Prostate gland (tissue), 2 donors: ENCODE measurements around the gene HOXA10. TPM values are rescaled to one million over a fixed set of nuclear protein-coding genes. Genes with fewer than 3 reads are reported as not detected.

Experiments used
- DNase-seq: peaks from one replicate; pipeline ENCODE4 v3.0.0-alpha.2; 2019; ENCODE audit warnings: low spot score
- H3K27ac ChIP-seq, 2 donors: fragments of 200-600 bp; sonication (generic); 2 replicates each; pipeline ENCODE4 v1.5.1; 2017 to 2019
- H3K27me3 ChIP-seq: fragments of 200-600 bp; sonication (generic); replicated peaks from 2 replicates; pipeline ENCODE4 v1.5.1; 2019; ENCODE audit not compliant: insufficient read depth
- H3K36me3 ChIP-seq, 2 donors: fragments of 200-600 bp; sonication (generic); 1 replicate in 1 of 2; 2 replicates in 1 of 2; pipeline versions ENCODE4 v1.5.1 to v1.8.1; 2017 to 2019
- H3K4me1 ChIP-seq: fragments of 200-600 bp; sonication (generic); replicated peaks from 2 replicates; pipeline ENCODE4 v1.5.1; 2019
- H3K4me3 ChIP-seq, 2 donors: fragments of 200-600 bp; sonication (generic); 2 replicates each; pipeline ENCODE4 v1.5.1; 2017 to 2019
- H3K9me3 ChIP-seq: fragments of 200-600 bp; sonication (generic); 2 replicates; pipeline ENCODE4 v1.5.1; 2017
- POLR2A ChIP-seq: fragments of 450-650 bp; IDR thresholded peaks from one replicate; pipeline ENCODE4 v1.6.1; 2016; ENCODE audit warnings: antibody characterized with exemption, mild to moderate bottlenecking
- POLR2AphosphoS5 ChIP-seq: sonication (generic); formaldehyde crosslinking; IDR thresholded peaks from one replicate; pipeline ENCODE4 v1.6.1; 2017; ENCODE audit warnings: antibody characterized with exemption
- WGBS: methylation state at CpG from one replicate; pipeline ENCODE4 v1.1.5; 2018; 5-methylcytosine and 5-hydroxymethylcytosine counted together
- intact Hi-C: fragments of 100-400 bp; cut with DNase I; formaldehyde crosslinking; loops from one replicate; pipeline ENCODE4 v1.14.2; 2022
- total RNA-seq, 2 donors: library from RNA; depleted of rRNA; stranded (reverse); fragments of >200 nt; gene quantifications; one replicate each; pipeline ENCODE4 v1.1.0, GENCODE V29; 2016
- TF ChIP-seq, protein P1 (sequence below), 4 experiments: fragments of 200-600 bp in 2 of 4; fragments of 450-650 bp in 2 of 4; sonication (generic) in 2 of 4; IDR thresholded peaks; 1 replicate in 3 of 4; 2 replicates in 1 of 4; pipeline ENCODE4 v1.5.1; 2016 to 2019; ENCODE audit warnings: antibody characterized with exemption in 4 of 4, mild to moderate bottlenecking in 2 of 4, moderate library complexity in 2 of 4

The HOXA10 gene
- total RNA-seq, 2 donors from 2014 or later, result 25.8 to 65.6 TPM

DNA sequence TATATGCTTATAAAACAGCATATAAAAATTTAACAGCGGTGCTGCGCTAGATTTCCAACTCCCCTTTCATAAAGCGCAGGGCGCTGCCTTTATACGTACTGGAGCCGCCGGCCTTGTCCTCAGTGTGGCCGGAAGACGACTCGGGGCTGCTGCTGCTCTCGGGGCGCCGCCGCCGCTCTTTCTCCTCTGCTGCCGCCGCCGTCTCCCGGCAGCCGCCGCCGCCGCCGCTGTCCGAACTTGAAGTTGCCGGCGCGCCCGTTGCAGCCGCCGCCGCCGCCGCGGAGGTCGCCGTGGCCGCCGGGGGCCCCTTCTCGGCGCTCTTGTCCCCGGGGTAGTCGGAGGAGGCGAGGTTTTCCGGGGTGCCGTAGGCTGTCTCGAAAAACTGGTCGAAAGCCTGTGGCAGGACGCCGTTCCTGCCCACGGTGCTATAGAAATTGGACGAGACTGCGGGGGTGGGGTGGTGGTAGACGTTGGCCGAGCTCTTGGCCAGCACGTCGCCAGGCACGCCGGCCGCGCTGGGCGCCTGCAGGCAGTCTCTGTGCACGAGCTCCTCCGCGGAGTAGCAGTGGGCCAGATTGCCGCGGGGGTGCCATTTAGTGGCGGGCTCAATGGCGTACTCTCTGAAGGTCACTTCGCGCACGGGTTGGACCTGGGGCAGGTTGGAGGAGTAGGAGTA is 10.4 kb upstream of the HOXA10 start:
- Histone ChIP-seq H3K9me3 (no peaks in the 10 kb centered on the region), H3K4me1 (peaks cover 5% of the 10 kb centered on the region), H3K36me3 (no peaks in the 10 kb centered on the region), H3K27me3 (no peaks in the 10 kb centered on the region), H3K27ac (peak overlapping the region; percentile 96 to 97), H3K4me3 (peak overlapping the region; percentile 62 to 90)
- WGBS, result 1% methylated on average over 46 of the region's 72 CpGs
- peak; percentile 68 for DNase-seq
- intact Hi-C loops, result no loop called here
- TF ChIP-seq POLR2A, result peak; percentile 47
- peak; percentile 65 for TF ChIP-seq POLR2AphosphoS5
- TF ChIP-seq, protein P1, sequence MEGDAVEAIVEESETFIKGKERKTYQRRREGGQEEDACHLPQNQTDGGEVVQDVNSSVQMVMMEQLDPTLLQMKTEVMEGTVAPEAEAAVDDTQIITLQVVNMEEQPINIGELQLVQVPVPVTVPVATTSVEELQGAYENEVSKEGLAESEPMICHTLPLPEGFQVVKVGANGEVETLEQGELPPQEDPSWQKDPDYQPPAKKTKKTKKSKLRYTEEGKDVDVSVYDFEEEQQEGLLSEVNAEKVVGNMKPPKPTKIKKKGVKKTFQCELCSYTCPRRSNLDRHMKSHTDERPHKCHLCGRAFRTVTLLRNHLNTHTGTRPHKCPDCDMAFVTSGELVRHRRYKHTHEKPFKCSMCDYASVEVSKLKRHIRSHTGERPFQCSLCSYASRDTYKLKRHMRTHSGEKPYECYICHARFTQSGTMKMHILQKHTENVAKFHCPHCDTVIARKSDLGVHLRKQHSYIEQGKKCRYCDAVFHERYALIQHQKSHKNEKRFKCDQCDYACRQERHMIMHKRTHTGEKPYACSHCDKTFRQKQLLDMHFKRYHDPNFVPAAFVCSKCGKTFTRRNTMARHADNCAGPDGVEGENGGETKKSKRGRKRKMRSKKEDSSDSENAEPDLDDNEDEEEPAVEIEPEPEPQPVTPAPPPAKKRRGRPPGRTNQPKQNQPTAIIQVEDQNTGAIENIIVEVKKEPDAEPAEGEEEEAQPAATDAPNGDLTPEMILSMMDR (IDR thresholded peaks at IDR 0.05), result no peak

DNA sequence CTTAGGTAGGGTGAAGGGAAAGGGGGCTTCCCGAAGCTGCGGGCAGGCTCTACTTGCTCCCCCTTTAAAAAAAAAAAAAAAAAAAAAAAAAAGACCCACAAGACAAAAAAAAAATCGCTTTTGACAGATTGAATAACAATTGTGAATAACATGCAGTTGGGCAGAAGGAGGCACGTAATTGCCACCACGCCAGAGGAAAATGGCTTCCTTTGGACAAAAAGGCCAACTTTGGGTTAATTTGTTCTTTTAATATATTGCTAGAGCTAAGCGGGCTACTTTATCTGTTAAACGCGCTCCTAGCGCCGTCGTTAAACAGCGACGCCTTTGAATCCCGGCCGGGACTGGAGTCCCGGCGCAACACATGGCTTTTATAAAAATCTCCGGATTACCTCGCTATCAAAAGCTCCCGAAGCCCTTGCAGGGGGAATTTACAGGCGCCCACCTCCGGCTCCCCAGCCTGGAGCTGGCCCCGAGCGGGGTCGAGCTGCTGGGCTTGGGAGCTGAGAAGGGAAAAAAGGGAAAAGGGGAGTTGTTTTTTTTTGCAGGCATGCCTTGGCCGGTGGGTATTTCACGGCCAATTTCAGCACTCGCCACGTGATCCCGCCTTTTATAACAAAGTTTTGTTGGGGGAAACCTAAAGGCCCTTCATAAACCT is 9.7 kb upstream of the HOXA10 start:
- no peak for DNase-seq
- TF ChIP-seq POLR2A (no peak), POLR2AphosphoS5 (no peak)
- TF ChIP-seq, protein P1 (IDR thresholded peaks at IDR 0.05), result no peak
- Histone ChIP-seq H3K27me3 (no peaks in the 10 kb centered on the region), H3K36me3 (no peaks in the 10 kb centered on the region), H3K9me3 (no peaks in the 10 kb centered on the region), H3K4me1 (no peaks in the 10 kb centered on the region), H3K27ac (peak overlapping the region; percentile 96 to 97), H3K4me3 (peak overlapping the region; percentile 62 to 90)
- intact Hi-C loops, result no loop called here
- WGBS, result under 1% methylated on average over 30 of the region's 30 CpGs

DNA sequence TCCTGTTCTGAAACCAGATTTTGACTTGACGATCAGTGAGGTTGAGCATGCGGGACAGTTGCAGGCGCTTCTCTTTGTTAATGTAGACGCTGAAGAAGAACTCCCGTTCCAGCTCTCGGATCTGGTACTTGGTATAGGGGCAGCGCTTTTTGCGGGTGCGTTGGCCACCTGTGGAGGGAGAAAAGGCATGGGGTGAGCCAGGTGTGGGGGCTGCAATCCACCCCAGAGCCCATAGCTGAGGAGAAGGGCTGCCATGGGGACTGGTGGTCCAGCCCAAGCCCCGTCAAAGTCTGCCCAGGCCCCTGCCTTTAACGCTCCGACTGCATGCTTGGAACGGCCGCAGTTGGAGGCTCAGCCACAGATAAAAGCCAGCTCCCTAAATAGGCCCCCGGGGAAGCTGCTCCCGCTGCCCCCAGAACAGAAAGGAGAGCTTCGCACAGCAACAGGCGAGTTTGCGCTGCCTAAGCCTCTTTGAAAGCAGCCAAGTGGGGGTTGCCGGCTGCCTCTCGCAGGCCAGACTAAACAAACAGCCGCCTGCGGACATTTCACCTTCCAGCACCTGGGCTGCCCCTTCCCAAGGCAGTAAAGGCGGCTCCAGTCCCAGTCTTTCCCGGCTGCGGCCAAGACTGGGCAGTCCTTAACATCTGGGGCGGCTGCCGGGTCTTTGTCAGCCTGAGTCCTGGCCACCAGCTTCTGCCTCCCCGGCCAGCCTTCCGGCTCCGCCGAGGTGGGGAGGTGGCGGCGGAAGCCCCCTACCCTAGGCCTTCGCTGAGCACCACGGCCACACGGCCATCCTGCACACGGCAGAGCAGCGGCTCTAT is 9.0 kb upstream of the HOXA10 start:
- Histone ChIP-seq H3K4me3 (peak overlapping the region; percentile 62 to 90), H3K4me1 (no peaks in the 10 kb centered on the region), H3K27ac (peak overlapping the region; percentile 96 to 97), H3K27me3 (no peaks in the 10 kb centered on the region), H3K36me3 (no peaks in the 10 kb centered on the region), H3K9me3 (no peaks in the 10 kb centered on the region)
- 29% methylated on average over 35 of the region's 39 CpGs for WGBS
- intact Hi-C loops, result no loop called here
- no peak for TF ChIP-seq POLR2AphosphoS5
- TF ChIP-seq, protein P1 (IDR thresholded peaks at IDR 0.05), result peak in 1 of 4 experiments; percentile 4
- no peak for DNase-seq

DNA sequence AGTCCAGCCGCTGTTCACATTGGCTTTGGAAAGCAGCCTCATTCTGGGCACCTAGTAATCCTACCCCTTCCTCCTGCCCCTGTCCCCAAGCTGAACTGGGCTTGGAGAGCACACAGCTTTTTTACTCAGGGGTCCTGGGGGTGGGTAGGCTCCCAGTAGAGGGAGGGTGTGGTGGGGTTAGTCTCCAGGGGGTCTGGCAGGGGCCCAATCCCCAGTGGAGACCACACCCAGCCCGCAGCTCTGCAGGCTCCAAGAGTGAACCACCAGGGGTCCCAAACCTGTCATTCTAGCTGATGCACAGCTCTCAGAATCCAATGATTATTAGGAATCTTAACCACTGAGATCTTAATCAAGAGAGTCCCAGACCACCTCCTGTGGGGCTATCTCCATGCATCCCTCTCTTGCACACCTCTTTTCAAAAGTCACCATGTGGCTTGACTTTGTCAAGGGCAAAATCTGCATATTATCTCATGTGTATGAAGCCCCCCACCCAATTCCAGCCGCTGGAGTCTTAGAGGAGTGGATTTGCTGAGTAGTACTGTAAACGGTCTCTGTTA is 8.2 kb upstream of the HOXA10 start:
- WGBS, result 70% methylated on average over 4 of the region's 4 CpGs
- TF ChIP-seq POLR2AphosphoS5 (no peak), POLR2A (no peak)
- TF ChIP-seq, protein P1 (IDR thresholded peaks at IDR 0.05), result peak in 1 of 4 experiments; percentile 1
- Histone ChIP-seq H3K36me3 (no peaks in the 10 kb centered on the region), H3K27me3 (no peaks in the 10 kb centered on the region), H3K4me3 (no peak overlapping the region), H3K4me1 (no peaks in the 10 kb centered on the region), H3K27ac (peak overlapping the region; percentile 96 to 97), H3K9me3 (no peaks in the 10 kb centered on the region)
- intact Hi-C loops, result no loop called here
- no peak for DNase-seq
